ENCODE data around the gene KCNT1. TPM values are rescaled to one million over a fixed set of nuclear protein-coding genes. Genes with fewer than 3 reads are reported as not detected.

The KCNT1 gene
- total RNA-seq, 2 experiments from 2014 or later: 0.08 TPM; not detected in 1

- no peaks in the 10 kb centered on the region for H3K27me3 Mint-ChIP-seq
- CTCF ChIA-PET: no interaction called here
- H3K9me3 Mint-ChIP-seq: no peaks in the 10 kb centered on the region
- H3K4me3 Mint-ChIP-seq: no peak overlapping the region
- H3K4me1 Mint-ChIP-seq: no peaks in the 10 kb centered on the region
- POLR2A ChIA-PET: no interaction called here
- H3K27ac Mint-ChIP-seq: no peak overlapping the region
- DNase-seq: no peak
- H3K36me3 Mint-ChIP-seq (ENCODE audit: low read depth): no peaks in the 10 kb centered on the region
These were observed 4.8 kb upstream of the KCNT1 start for GRCh38 chr9:135697226-135697625.

- no peak for DNase-seq
- ChIA-PET CTCF (no interaction called here), POLR2A (no interaction called here)
- no peak overlapping the region for H3K4me3 Mint-ChIP-seq
- no peaks in the 10 kb centered on the region for H3K9me3 Mint-ChIP-seq
- no peak overlapping the region for H3K27ac Mint-ChIP-seq
- H3K4me1 Mint-ChIP-seq: no peaks in the 10 kb centered on the region
- no peaks in the 10 kb centered on the region for H3K27me3 Mint-ChIP-seq
- no peaks in the 10 kb centered on the region for H3K36me3 Mint-ChIP-seq (ENCODE audit: low read depth)
These were observed 3.7 kb upstream of the KCNT1 start for GRCh38 chr9:135698236-135698635.

GRCh38 chr9:135698767-135699166 is 3.2 kb upstream of the KCNT1 start:
- H3K27ac Mint-ChIP-seq: no peak overlapping the region
- H3K4me1 Mint-ChIP-seq: no peaks in the 10 kb centered on the region
- H3K36me3 Mint-ChIP-seq (ENCODE audit: low read depth): no peaks in the 10 kb centered on the region

GRCh38 chr9:135699440-135699839 is 2.5 kb upstream of the KCNT1 start, which contains the start of gene SOHLH1:
Gene SOHLH1 (minus strand): TSS chr9:135699481. CDS start chr9:135699467, 14 bp downstream.
- no peak within 1 kb of the TSS for H3K27ac Mint-ChIP-seq
- H3K27me3 Mint-ChIP-seq: no peaks in the 10 kb centered on the region
- no peak within 1 kb of the TSS for H3K4me3 Mint-ChIP-seq
- H3K9me3 Mint-ChIP-seq: no peaks in the 10 kb centered on the region
- no peaks in the 10 kb centered on the region for H3K36me3 Mint-ChIP-seq (ENCODE audit: low read depth)
- CTCF ChIA-PET: no interaction called here
- no peak for DNase-seq
- POLR2A ChIA-PET: no interaction called here
- H3K4me1 Mint-ChIP-seq: no peaks in the 10 kb centered on the region

More at GRCh38 chr9:135698767-135699166, 3.2 kb upstream of the KCNT1 start:
- no peak for DNase-seq
- Mint-ChIP-seq H3K9me3 (no peaks in the 10 kb centered on the region), H3K27me3 (no peaks in the 10 kb centered on the region), H3K4me3 (no peak overlapping the region)
- ChIA-PET POLR2A (no interaction called here), CTCF (no interaction called here)

DNA sequence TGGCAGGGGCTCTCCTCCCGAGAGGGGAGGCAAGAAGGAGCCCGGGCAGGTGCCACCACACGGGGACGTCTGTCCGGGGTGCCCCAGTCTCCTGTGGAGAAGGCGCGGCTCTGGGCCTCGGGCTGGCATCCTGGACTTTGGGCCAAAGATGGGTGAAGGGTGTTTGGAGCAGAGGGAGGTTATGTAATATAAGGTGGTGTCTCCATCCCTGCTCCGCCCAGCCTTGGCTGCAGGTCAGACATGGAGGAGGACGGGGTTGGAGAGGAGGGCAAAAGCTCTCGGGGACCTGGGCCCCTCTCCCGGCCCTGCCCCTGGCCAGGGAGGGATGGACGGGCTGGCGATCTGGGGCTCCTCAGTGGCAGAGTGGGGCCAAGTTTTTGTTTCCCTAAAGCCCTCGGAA is 1.5 kb upstream of the KCNT1 start:
- Mint-ChIP-seq H3K27ac (no peak overlapping the region), H3K36me3 (ENCODE audit: low read depth) (no peaks in the 10 kb centered on the region), H3K4me3 (no peak overlapping the region), H3K27me3 (no peaks in the 10 kb centered on the region), H3K4me1 (no peaks in the 10 kb centered on the region), H3K9me3 (no peaks in the 10 kb centered on the region)
- CTCF ChIA-PET: interaction anchor here (1.3 kb wide), 1 partner anchor 11 kb away, joined by 3 read pairs; no protein-coding TSS in a partner anchor
- DNase-seq: no peak
- POLR2A ChIA-PET: no interaction called here

DNA sequence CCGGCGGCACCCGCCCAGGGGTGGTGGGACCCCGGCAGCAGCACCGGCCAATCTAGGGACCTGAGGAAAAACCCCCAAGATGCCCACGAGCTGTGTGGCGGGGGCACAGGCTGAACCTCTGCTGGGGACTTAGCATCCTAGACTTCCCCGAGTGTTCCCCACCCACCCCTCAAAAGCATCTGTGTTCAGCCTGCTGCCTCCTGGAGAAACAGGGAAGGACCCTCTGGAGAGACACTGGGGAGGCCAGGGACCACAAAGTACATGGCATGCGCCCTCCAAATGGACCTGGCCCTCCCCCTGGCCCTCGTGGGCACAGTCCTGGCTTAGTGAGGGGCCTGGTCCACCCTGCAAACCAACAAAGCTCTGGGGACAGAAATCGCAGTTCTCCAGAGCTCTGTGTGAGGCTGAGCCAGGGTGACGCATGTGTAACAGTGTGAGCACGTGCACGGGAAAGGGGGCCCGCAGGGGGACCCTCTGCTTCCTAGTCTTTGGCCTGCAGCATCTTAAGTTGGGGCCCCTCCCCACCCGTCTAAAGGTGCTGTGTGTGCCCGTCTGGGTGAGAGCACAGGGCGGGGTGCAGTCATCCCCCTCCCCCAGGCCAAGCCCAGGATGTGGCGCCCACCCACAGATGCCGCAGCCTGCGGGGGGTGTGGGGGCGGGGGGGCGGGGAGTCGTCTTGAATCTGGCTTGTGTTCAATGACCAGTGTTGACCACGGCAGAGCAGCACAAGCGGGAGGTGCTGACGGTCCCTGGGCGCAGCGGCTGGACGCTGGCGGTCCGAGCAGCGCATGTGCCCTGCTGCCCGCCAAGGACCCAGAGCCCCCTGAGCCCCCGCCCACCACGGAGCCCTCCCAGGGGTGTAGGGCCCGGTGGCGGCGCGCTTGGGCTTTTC is 672 bp upstream of the KCNT1 start:
- Mint-ChIP-seq H3K4me1 (no peaks in the 10 kb centered on the region), H3K36me3 (ENCODE audit: low read depth) (no peaks in the 10 kb centered on the region), H3K4me3 (no peak overlapping the region), H3K27me3 (no peaks in the 10 kb centered on the region), H3K27ac (no peak overlapping the region), H3K9me3 (no peaks in the 10 kb centered on the region)
- DNase-seq: no peak
- ChIA-PET CTCF (interaction anchor here (1.3 kb wide), 1 partner anchor 10 kb away, joined by 3 read pairs; no protein-coding TSS in a partner anchor), POLR2A (no interaction called here)

- CTCF ChIA-PET: no interaction called here
- Mint-ChIP-seq H3K36me3 (ENCODE audit: low read depth) (no peaks in the 10 kb centered on the region), H3K27ac (no peak overlapping the region), H3K9me3 (no peaks in the 10 kb centered on the region), H3K4me1 (no peaks in the 10 kb centered on the region), H3K4me3 (no peak overlapping the region), H3K27me3 (no peaks in the 10 kb centered on the region)
- POLR2A ChIA-PET: no interaction called here
- no peak for DNase-seq
These were observed 1.7 kb downstream of the KCNT1 start for GRCh38 chr9:135703726-135704125.

DNA sequence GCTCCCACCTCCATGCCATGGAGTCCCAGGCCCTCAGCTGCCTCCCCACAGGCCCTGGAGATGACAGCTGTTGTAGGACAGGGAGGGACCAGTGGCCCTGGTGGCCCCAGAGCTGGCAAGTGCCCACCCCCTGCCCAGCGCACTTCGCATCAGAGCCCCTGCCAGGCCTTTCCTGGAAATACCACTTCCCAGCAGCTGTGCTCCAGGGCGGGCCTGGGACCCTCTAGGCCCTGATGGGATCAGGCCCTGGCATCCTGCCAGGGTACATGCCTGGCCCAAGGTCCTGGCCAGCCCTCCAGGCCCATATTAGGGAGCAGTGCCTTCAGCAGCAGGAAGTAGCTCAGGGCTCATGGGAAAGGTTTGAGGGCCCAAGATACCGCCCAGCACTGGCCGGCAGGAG is 2.5 kb downstream of the KCNT1 start:
- CTCF ChIA-PET: no interaction called here
- POLR2A ChIA-PET: no interaction called here
- H3K27ac Mint-ChIP-seq: no peak overlapping the region
- H3K27me3 Mint-ChIP-seq: no peaks in the 10 kb centered on the region
- DNase-seq: no peak
- H3K4me1 Mint-ChIP-seq: no peaks in the 10 kb centered on the region
- no peaks in the 10 kb centered on the region for H3K36me3 Mint-ChIP-seq (ENCODE audit: low read depth)
- no peak overlapping the region for H3K4me3 Mint-ChIP-seq
- no peaks in the 10 kb centered on the region for H3K9me3 Mint-ChIP-seq

GRCh38 chr9:135705376-135705775 is 3.4 kb downstream of the KCNT1 start:
- H3K27ac Mint-ChIP-seq: no peak overlapping the region
- ChIA-PET POLR2A (no interaction called here), CTCF (no interaction called here)
- no peak overlapping the region for H3K4me3 Mint-ChIP-seq
- DNase-seq: no peak
- H3K4me1 Mint-ChIP-seq: no peaks in the 10 kb centered on the region
- H3K36me3 Mint-ChIP-seq (ENCODE audit: low read depth): no peaks in the 10 kb centered on the region
- no peaks in the 10 kb centered on the region for H3K9me3 Mint-ChIP-seq
- H3K27me3 Mint-ChIP-seq: no peaks in the 10 kb centered on the region

- no peaks in the 10 kb centered on the region for H3K4me1 Mint-ChIP-seq
- CTCF ChIA-PET: no interaction called here
- DNase-seq: no peak
- H3K27ac Mint-ChIP-seq: no peak overlapping the region
- no peaks in the 10 kb centered on the region for H3K9me3 Mint-ChIP-seq
- POLR2A ChIA-PET: no interaction called here
- no peaks in the 10 kb centered on the region for H3K27me3 Mint-ChIP-seq
- H3K4me3 Mint-ChIP-seq: no peak overlapping the region
- no peaks in the 10 kb centered on the region for H3K36me3 Mint-ChIP-seq (ENCODE audit: low read depth)
These were observed 4.3 kb downstream of the KCNT1 start for GRCh38 chr9:135706288-135706687.

DNA sequence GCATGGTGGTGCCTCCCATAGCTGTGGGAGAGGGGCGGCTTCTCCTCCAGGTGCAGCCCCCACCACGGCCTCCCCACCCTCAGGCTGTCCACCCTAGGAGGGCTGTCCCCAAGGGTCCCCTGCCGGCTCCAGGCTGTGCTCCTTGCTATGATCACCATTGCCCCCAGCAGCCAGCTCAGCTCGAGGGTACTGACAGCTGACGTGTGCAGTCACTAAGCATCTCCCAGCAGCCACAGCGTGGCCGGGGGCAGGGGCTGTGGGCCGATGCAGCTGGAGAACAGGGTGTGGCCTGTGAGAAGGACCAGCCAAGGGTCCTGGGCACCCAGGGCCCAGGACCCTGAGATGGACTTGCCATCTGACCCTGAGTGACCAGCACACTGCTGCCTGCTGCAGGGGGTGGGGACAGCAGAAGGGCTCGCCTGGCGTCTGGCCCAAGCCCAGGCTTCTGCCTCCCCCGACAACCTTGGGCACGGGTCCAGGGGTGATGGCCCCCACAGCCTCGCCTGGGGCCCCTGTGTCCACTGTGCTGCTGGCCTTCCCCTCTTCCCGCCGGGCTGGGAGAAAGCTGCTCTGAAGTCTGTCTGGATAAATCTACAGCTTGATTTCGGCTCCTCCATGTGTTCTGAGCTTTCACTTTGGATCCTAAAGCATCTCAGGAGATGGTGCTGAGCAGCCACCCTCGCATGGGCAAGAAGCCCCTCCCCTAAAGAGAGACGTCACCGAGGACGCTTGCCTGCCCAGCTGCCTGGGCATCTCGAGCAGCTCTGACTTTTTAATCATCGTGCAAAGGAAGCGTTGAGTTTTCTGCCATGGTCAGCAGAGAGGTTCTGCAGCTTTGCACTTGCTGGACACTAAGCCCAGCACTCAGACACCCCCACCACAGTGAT is 5.5 kb downstream of the KCNT1 start:
- CTCF ChIA-PET: no interaction called here
- no peak for DNase-seq

DNA sequence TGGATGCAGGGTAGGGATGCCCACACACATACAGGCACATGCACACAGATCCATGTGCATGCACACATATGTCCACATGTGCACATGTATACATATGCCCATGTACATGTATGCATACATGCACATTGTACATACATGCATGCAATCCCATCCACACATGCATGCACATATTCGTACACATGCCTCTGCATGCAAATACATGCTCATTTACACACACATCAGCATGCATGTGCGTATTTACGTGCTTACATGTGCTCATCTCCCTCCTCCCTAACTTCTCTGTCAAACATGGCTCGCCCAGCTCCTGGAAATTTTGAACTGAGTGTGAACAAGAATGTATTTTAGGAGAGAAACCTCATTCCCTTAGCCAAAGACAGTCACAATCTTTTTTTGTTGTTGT is 6.2 kb downstream of the KCNT1 start:
- CTCF ChIA-PET: no interaction called here
- Mint-ChIP-seq H3K9me3 (no peaks in the 10 kb centered on the region), H3K27ac (no peak overlapping the region), H3K36me3 (ENCODE audit: low read depth) (no peaks in the 10 kb centered on the region), H3K4me3 (no peak overlapping the region), H3K27me3 (peaks cover 3% of the 10 kb centered on the region), H3K4me1 (no peaks in the 10 kb centered on the region)
- POLR2A ChIA-PET: no interaction called here
- no peak for DNase-seq

More for the DNA sequence above, 5.5 kb downstream of the KCNT1 start:
- POLR2A ChIA-PET: no interaction called here
- Mint-ChIP-seq H3K27ac (no peak overlapping the region), H3K36me3 (ENCODE audit: low read depth) (no peaks in the 10 kb centered on the region), H3K4me1 (no peaks in the 10 kb centered on the region), H3K4me3 (no peak overlapping the region), H3K27me3 (no peaks in the 10 kb centered on the region), H3K9me3 (no peaks in the 10 kb centered on the region)

DNA sequence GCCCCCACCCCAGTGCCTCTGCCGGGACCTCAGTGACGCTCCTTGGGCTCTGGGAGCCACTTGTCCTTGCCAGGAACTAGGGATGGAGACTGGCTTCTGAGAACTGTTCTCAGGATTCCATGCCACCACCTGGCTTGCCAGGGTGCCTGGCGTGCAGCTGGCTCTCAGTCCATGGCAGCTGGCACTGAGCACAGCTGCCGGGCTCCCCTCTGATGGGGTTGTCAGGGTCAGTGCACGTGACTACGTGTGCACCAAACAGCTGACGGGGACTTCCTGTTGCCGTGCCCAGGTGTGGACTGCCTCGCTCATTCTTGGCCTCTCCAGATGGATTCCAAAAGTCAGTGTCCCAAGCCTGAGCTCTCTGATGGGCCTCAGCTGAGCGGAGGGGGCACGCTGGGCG is 9.4 kb downstream of the KCNT1 start:
- ChIA-PET POLR2A (no interaction called here), CTCF (interaction anchor here (1.1 kb wide), 1 partner anchor 10 kb away, joined by 3 read pairs; no protein-coding TSS in a partner anchor)
- peaks cover 19% of the 10 kb centered on the region for H3K27me3 Mint-ChIP-seq
- H3K4me1 Mint-ChIP-seq: no peaks in the 10 kb centered on the region
- no peaks in the 10 kb centered on the region for H3K9me3 Mint-ChIP-seq
- H3K36me3 Mint-ChIP-seq (ENCODE audit: low read depth): no peaks in the 10 kb centered on the region
- no peak overlapping the region for H3K4me3 Mint-ChIP-seq
- H3K27ac Mint-ChIP-seq: no peak overlapping the region
- DNase-seq: no peak

Data from activated CD4-positive, alpha-beta memory T cell treated with anti-CD3 and anti-CD28 coated beads, Interleukin-2, amount 10 ng/mL, durations not matched to agents 7 days and 5 days (primary cell).